ENCODE results near the gene LBHD2. TPM values are rescaled to one million over a fixed set of nuclear protein-coding genes. Genes with fewer than 3 reads are reported as not detected.

Gene LBHD2
- total and polyA plus RNA-seq, 2 of the 8 experiments (the other 6 are each of a cell fraction or from before 2014, with no cell fraction given): not detected

GRCh38 chr14:103118663-103119404, 34.8 kb downstream of the LBHD2 start:
- Histone ChIP-seq H3K36me3 (ENCODE audit: control insufficient read depth in 2 of 4, insufficient read depth in 4 of 4, low read length in 3 of 4) (no peaks in the 10 kb centered on the region), H4K5ac (ENCODE audit: insufficient read length, low read depth, low read length) (no peak overlapping the region), H2BK5ac (ENCODE audit: low read depth, low read length) (peak overlapping the region; percentile 26; the same call in 1 of the 2 replicates), H3K79me1 (ENCODE audit: low read depth, low read length) (no peaks in the 10 kb centered on the region), H3K27me3 (replicated peaks in 1 of 4; ENCODE audit: control insufficient read depth in 3 of 4, extremely low read depth in 1 of 4, insufficient read depth in 3 of 4, low read length in 3 of 4) (peaks cover 0 to 10% (median 3%) of the 10 kb centered on the region in 4 experiments; a peak in 5 of 7 replicates), H2BK15ac (ENCODE audit: low read length) (peak overlapping the region; percentile 20; the same call in 1 of the 2 replicates), H2BK12ac (ENCODE audit: low read depth, low read length) (peak overlapping the region; percentile 82; the same call in 1 of the 2 replicates), H4K8ac (ENCODE audit: extremely low read depth, insufficient read depth, low read length) (no peak overlapping the region), H3K4ac (replicated peaks; ENCODE audit: insufficient read length, low read depth, low read length) (no peak overlapping the region), H3K4me2 (ENCODE audit: insufficient read depth in 1 of 2, low read depth in 2 of 2, low read length in 2 of 2) (no peak overlapping the region), H3K4me3 (ENCODE audit: extremely low read depth in 1 of 4, insufficient read depth in 2 of 4, low read depth in 3 of 4, low read length in 4 of 4) (no peak overlapping the region), H2BK120ac (replicated peaks; ENCODE audit: low read depth, low read length) (no peak overlapping the region), H3K56ac (replicated peaks; ENCODE audit: insufficient read length, low read depth, low read length) (no peak overlapping the region), H3K27ac (ENCODE audit: low read depth, low read length) (no peak overlapping the region), H2BK20ac (ENCODE audit: low read length) (no peak overlapping the region), H3K23ac (ENCODE audit: insufficient read length) (no peak overlapping the region), H3K23me2 (ENCODE audit: low read depth, low read length) (peaks cover 3% of the 10 kb centered on the region; the same call in 1 of the 2 replicates), H3K9ac (replicated peaks in 1 of 4; ENCODE audit: extremely low read depth in 1 of 4, low read depth in 3 of 4, low read length in 3 of 4) (no peak overlapping the region), H4K20me1 (replicated peaks in 1 of 2; ENCODE audit: control insufficient read depth in 1 of 2, insufficient read depth in 2 of 2, low read length in 2 of 2) (no peaks in the 10 kb centered on the region), H3K18ac (ENCODE audit: extremely low read depth, low read length) (no peak overlapping the region), H2AK5ac (ENCODE audit: low read depth, low read length) (no peak overlapping the region), H3K9me3 (ENCODE audit: insufficient read depth in 2 of 2, low read depth in 1 of 2, low read length in 1 of 2) (no peaks in the 10 kb centered on the region), H3K79me2 (ENCODE audit: control insufficient read depth in 1 of 2, insufficient read depth in 2 of 2, low read length in 2 of 2) (no peaks in the 10 kb centered on the region), H3K4me1 (replicated peaks in 1 of 4; ENCODE audit: control insufficient read depth in 3 of 4, insufficient read depth in 4 of 4, low read length in 3 of 4) (peaks cover 0 to 19% (median 15%) of the 10 kb centered on the region in 4 experiments; a peak in 6 of 7 replicates), H4K91ac (replicated peaks; ENCODE audit: insufficient read length, low read length) (peak overlapping the region; percentile 25), H2AFZ (ENCODE audit: low read length) (no peak overlapping the region), H3K14ac (ENCODE audit: insufficient read length) (no peak overlapping the region)
- DNase-seq (ENCODE audit: low read depth in 1 of 2, low spot score in 2 of 2) (no peak), FAIRE-seq (no peak)
- ChIA-PET CTCF (ENCODE audit: partially characterized antibody) (interaction anchor here (0.6 to 18.4 kb wide), 8 partner anchors 8 to 179 kb away, joined by 3 to 276 read pairs (median 4); no protein-coding TSS in a partner anchor), POLR2A (ENCODE audit: partially characterized antibody) (interaction anchor here (1.0 to 1.5 kb wide), 3 partner anchors 9 to 19 kb away, joined by 3 to 4 read pairs (median 4); no protein-coding TSS in a partner anchor)
- WGBS, 2 experiments (ENCODE audit: extremely low coverage in 1 of 2, insufficient coverage in 1 of 2, insufficient read length in 1 of 2, insufficient replicate concordance in 2 of 2, low coverage in 1 of 2, low lambda C conversion rate in 2 of 2, missing lambda C conversion rate in 1 of 2): 91% methylated on average over 7 of the region's 9 CpGs; no CpG with 5 or more reads in 1 of the 2 experiments
- TF ChIP-seq CHD1 (IDR thresholded peaks at IDR 0.05; ENCODE audit: low read depth, low read length) (no peak), EZH2 (IDR thresholded peaks at IDR 0.05; ENCODE audit: low read depth, low read length, severe bottlenecking) (no peak), HDAC6 (IDR thresholded peaks at IDR 0.05; ENCODE audit: low read depth, low read length) (no peak), CBX8 (IDR thresholded peaks at IDR 0.05; ENCODE audit: borderline replicate concordance, low read depth, low read length) (no peak), SP1 (IDR thresholded peaks at IDR 0.05; ENCODE audit: low read depth, low read length) (no peak), HDAC2 (IDR thresholded peaks at IDR 0.05; ENCODE audit: borderline replicate concordance in 1 of 2, low read depth in 2 of 2, low read length in 2 of 2) (no peak), BACH1 (IDR thresholded peaks at IDR 0.05; ENCODE audit: low read length) (no peak), TAF1 (IDR thresholded peaks at IDR 0.05; ENCODE audit: low read depth, low read length) (no peak), JUND (IDR thresholded peaks at IDR 0.05; ENCODE audit: low read length) (no peak), RXRA (IDR thresholded peaks at IDR 0.05; ENCODE audit: insufficient read depth, low read depth, low read length) (no peak), KDM5A (IDR thresholded peaks at IDR 0.05; ENCODE audit: low read length) (no peak), JUN (IDR thresholded peaks at IDR 0.05; ENCODE audit: low read depth, low read length) (no peak), TEAD4 (IDR thresholded peaks at IDR 0.05; ENCODE audit: low read depth, low read length) (no peak)
